GM19023 (cell line): ENCODE results near the gene ERC1.

Source experiments
- ATAC-seq: cut with Tn5 transposase; IDR thresholded peaks from one replicate; pipeline ENCODE4 v1.9.1; 2021; ENCODE audit warnings: mild to moderate bottlenecking, moderate library complexity; ENCODE audit not compliant: unreplicated experiment

ERC1 gene

GRCh38 chr12:1467710-1468109 lies 476.7 kb downstream of the ERC1 start:
- no peak for ATAC-seq

DNA sequence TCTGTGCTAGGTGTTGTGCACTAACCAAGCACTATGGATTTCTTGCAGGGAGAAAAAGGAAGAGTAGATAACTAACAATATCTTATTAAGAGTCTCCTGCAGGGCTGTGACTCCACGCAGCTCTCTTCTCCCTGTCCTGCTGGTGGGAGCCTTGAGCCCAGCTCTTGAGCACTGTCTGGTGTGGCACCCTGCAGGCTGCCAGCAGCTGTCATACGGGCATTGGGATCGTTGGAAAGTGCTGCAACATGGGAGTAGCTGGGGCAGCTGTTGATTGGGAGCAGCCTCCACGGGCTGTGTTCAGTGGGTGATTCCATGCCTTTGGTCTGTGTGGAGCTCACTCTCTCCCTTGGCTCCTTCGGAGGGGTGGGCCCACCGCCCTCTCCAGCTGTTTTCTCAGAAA lies 478.0 kb downstream of the ERC1 start:
- ATAC-seq, result no peak

GRCh38 chr12:1470051-1470450 lies 479.0 kb downstream of the ERC1 start:
- ATAC-seq, result no peak

GRCh38 chr12:1471224-1471623 lies 480.2 kb downstream of the ERC1 start:
- ATAC-seq, result no peak

- no peak for ATAC-seq
Observed at GRCh38 chr12:1473418-1473817, 482.4 kb downstream of the ERC1 start.

DNA sequence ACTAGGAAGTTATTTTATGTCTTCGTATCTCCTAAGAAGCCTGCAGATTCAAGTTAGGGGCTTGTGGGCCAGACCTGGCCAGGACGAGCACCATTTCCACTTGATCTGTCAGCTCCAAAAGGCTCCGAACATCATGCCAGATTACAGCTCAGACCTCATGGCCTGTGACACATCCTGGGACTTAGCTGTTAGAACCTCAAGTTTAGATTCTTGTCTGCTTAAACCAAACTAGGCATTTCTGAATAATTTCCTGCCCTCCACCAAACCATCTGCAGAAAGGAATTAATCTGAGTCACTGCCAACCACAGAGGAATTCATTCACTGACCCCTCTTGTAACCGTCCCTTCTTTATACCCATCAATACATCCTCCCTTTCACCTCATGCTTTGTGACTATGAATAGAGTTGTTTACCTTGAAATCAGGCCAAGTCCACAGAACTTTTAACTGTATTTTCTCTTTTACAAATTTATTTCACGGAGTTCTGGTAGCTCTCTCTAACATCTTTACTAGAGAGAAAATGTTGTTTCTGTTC lies 483.1 kb downstream of the ERC1 start:
- ATAC-seq, result no peak

- no peak for ATAC-seq
Observed at GRCh38 chr12:1474574-1475153, 483.6 kb downstream of the ERC1 start.

DNA sequence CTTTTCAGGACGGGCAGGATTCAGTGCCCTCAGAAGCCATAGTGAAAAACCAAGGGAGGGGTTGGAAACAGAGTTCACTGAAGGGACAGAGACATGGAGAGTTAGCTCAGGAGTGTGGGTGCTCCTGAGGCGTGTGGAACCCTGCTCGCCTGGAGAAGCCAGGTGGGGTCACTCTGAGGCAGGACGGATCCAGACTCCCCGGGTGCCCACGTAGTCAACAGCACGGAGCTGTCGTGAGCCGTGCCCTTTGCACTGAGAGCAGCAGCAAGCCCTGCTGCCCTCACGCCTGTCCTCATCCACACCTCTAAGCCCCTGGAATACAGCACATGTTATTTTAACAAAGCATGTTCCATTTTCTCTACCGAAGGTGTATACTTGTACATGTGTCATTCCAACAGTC lies 488.6 kb downstream of the ERC1 start:
- no peak for ATAC-seq

DNA sequence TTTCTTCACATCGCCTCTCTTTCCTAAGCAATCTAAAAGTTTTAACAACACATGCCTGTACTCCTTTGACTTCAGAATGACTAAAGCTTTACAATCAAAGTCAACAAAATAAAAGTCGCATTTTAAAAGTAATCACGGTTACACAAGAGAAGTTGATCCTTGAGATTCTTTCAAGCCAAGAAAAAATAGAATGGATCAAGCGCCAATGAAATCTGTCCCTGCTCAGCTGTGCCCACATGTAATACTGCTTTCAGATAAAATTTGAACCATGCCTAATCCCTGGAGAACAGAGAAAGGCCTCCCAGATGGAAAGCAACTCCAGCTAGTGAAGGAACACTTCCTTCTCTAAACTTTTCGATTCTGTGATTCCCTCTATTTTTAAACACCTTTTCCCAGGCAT lies 490.3 kb downstream of the ERC1 start:
- ATAC-seq, result no peak

GRCh38 chr12:1481906-1482305 lies 490.9 kb downstream of the ERC1 start:
- no peak for ATAC-seq

- ATAC-seq, result no peak
Observed at GRCh38 chr12:1488908-1489381, 497.9 kb downstream of the ERC1 start.

GRCh38 chr12:1491983-1492697 lies 501.1 kb downstream of the ERC1 start:
- no peak for ATAC-seq

DNA sequence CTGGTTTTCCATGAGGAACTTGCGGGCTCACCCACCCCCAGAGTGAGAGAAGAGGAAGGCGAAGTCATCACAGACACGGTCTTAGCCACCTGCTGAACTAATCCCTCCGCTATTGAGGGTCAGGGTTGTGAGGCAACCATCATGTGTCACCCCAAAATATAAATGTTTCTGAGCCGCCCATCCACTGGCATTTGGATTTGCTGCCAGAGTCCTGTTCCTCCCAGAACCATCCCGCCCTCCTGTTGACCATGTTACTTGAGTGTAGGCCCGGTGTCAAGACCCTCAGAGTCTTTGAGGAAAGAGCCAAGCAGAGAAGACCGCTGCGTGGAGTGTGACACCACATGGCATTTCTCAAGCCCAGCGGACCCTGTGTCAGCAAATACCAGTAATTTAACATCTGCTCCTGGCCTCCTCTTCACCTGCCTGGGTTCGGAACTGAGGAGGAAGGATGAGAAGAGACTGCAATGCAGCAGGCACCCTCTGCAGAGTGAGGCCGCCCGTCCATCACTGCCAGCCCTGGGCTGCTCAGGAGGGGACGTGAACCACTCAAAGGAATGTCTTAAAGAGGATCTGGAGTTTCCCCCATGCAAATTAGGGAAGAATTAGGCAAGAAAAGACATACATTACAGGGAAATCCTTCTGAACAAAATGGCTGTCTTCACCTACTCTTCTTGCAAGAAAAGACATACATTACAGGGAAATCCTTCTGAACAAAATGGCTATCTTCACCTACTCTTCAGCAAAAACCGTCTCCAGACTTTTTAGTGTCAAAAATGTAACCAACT lies 502.9 kb downstream of the ERC1 start:
- ATAC-seq, result no peak

GRCh38 chr12:1494856-1495255 lies 503.8 kb downstream of the ERC1 start:
- ATAC-seq, result no peak

GRCh38 chr12:1496162-1496900 lies 505.3 kb downstream of the ERC1 start:
- no peak for ATAC-seq

DNA sequence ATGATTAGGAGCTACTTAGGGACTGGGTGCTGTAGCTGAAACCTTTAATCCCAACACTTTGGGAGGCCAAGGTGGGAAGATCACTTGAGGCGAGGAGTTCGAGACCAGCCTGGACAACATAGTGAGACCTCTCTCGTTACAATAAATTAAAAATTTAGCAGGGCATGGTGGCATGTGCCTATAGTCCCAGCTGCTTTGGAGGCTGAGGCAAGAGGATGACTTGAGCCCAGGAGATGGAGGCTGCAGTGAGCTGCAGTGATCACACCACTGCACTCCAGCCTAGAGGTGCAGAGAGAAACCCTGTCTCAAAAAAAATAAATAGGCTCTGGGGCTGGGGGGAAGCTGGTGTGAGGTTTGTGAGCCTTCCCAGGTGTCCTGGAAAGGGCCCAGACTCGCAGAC lies 506.1 kb downstream of the ERC1 start:
- no peak for ATAC-seq

DNA sequence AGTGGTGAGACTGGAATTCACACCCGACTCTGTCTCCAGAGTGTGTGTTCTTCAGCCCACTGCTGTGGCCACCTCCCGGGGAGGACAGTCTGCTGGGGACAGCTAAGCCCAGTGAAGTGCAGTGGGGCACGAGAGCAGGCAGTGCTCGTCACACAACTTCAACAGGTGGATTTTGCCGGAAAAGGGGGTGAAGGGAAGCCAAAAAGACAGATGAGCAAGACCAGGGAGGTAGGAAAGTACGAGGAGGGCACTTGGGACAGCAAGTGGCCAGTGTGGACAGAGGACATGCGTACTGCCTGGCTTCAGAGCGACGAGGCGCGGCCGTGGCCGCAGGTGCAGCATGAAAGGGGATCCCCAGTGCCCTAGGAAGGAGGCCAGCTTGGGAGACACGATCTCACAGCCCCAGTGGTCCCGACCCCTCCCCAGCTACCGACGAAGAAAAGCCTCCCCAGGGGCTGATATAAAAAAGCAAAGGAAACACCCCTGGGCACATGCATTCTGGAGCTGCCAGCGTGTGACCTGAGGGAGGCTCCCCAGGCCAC lies 507.2 kb downstream of the ERC1 start:
- no peak for ATAC-seq

DNA sequence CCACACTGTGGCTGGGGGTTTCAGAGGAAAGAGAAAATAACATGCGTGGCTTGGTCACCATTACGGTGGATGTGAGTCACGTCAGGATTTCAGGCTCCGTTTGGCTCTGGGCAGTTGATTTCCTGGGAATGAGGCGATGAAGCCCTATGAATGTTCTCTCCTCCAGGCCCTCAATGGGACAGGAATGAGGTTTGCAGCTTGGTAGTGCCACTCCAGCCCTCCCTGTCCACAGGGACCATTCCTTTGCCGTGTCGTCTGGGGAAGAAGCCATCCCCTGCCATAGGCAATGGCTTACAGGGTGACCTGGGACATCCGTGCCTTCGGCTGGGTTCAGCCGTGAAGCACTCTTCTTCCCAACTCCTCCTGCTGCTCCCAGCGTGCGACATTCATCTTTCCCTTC lies 508.3 kb downstream of the ERC1 start:
- ATAC-seq, result no peak

DNA sequence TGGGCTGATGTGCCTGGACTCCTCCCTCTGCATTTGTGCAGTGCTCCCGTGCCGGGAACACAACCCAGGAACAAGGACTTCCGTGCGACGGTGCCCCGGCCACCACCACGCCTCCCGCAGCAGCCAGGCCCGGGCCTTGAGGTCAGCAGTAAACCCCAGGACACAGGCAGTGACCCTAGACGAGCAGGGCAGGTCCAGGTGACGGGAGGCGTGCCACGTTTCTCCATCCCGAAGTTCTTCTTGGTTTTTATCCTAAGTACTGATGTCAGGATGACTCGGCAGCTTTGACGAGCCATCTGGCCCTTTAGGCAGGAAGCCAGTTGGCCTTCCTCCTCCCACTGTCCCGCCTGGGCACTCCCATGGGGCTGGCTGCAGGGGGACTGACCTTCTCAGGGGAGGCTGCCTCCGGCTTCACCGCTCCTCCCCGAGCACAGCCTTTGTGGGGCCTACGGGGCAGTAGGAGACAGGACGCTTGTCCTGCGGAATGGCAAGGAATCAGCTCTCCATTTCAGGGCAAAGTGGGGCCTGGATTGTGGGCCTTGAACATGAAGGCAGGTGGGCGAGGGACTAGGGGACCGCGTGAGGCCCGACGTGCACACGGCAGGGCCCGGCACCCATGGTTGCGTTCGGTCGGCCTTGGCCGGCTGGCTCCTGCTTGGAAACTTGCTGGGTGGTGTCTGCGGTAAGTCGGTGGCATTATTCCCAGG lies 509.2 kb downstream of the ERC1 start:
- no peak for ATAC-seq

GRCh38 chr12:1501001-1501400 lies 510.0 kb downstream of the ERC1 start:
- ATAC-seq, result no peak
